Stimulated activated CD4-positive, alpha-beta T cell treated with anti-CD3 and anti-CD28 coated beads, Interleukin-2, amount 100 ng/mL, for 48 hours (primary cell): Measurements from ENCODE around the gene OR51E2.
"Not testable (repeated sequence)": the region's sequence is repeated elsewhere in the genome, so short reads cannot be mapped to it uniquely, and the experiment has no call there.

Experiments
- DNase-seq, 2 donors: peaks; one replicate each; pipeline ENCODE4 v3.0.0-alpha.2; 2020

Gene OR51E2

GRCh38 chr11:4697585-4697984 lies at the start of gene OR51E2:
Gene OR51E2, minus strand, starts transcription at chr11:4697853. Its CDS starts 15,142 bp downstream, at chr11:4682711.
- no peak for DNase-seq

GRCh38 chr11:4740735-4741134 lies 43.1 kb upstream of the OR51E2 start:
- DNase-seq = no peak

GRCh38 chr11:4727171-4727570 lies 29.5 kb upstream of the OR51E2 start:
- no peak for DNase-seq

GRCh38 chr11:4722616-4723534 lies 25.2 kb upstream of the OR51E2 start:
- not testable (repeated sequence) for DNase-seq

- DNase-seq = no peak
Measured at GRCh38 chr11:4714300-4714699, 16.6 kb upstream of the OR51E2 start.

GRCh38 chr11:4713241-4713640 lies 15.6 kb upstream of the OR51E2 start:
- no peak for DNase-seq

- no peak for DNase-seq
Measured at GRCh38 chr11:4704790-4705334, 7.2 kb upstream of the OR51E2 start.

- no peak for DNase-seq
Measured at GRCh38 chr11:4704054-4704789, 6.6 kb upstream of the OR51E2 start, which contains the start of gene MMP26. Gene MMP26, plus strand, starts transcription at chr11:4704784.

- DNase-seq = no peak
Measured at GRCh38 chr11:4700436-4700820, 2.8 kb upstream of the OR51E2 start.

GRCh38 chr11:4699697-4700435 lies 2.2 kb upstream of the OR51E2 start:
- DNase-seq = no peak

GRCh38 chr11:4695442-4695841 lies 2.2 kb downstream of the OR51E2 start:
- no peak for DNase-seq

GRCh38 chr11:4684631-4685285 lies 12.9 kb downstream of the OR51E2 start:
- no peak for DNase-seq

GRCh38 chr11:4682623-4683419 lies 14.8 kb downstream of the OR51E2 start:
- DNase-seq = no peak

GRCh38 chr11:4680341-4680740 lies 17.3 kb downstream of the OR51E2 start:
- no peak for DNase-seq

GRCh38 chr11:4677948-4678347 lies 19.7 kb downstream of the OR51E2 start:
- DNase-seq = no peak

- DNase-seq = no peak
Measured at GRCh38 chr11:4673781-4674180, 23.9 kb downstream of the OR51E2 start.

- DNase-seq = no peak
Measured at GRCh38 chr11:4672470-4672869, 25.2 kb downstream of the OR51E2 start.

GRCh38 chr11:4671741-4672140 lies 25.9 kb downstream of the OR51E2 start:
- DNase-seq = no peak

- DNase-seq = no peak
Measured at GRCh38 chr11:4665424-4665823, 32.2 kb downstream of the OR51E2 start.

- no peak for DNase-seq
Measured at GRCh38 chr11:4664786-4665185, 32.9 kb downstream of the OR51E2 start.

GRCh38 chr11:4664183-4664582 lies 33.5 kb downstream of the OR51E2 start:
- no peak for DNase-seq

- DNase-seq = no peak
Measured at GRCh38 chr11:4662876-4663275, 34.8 kb downstream of the OR51E2 start.
